ENCODE data around the gene POLE2.
"Not testable (repeated sequence)": the region's sequence is repeated elsewhere in the genome, so short reads cannot be mapped to it uniquely, and the experiment has no call there.

The POLE2 gene, protein sequence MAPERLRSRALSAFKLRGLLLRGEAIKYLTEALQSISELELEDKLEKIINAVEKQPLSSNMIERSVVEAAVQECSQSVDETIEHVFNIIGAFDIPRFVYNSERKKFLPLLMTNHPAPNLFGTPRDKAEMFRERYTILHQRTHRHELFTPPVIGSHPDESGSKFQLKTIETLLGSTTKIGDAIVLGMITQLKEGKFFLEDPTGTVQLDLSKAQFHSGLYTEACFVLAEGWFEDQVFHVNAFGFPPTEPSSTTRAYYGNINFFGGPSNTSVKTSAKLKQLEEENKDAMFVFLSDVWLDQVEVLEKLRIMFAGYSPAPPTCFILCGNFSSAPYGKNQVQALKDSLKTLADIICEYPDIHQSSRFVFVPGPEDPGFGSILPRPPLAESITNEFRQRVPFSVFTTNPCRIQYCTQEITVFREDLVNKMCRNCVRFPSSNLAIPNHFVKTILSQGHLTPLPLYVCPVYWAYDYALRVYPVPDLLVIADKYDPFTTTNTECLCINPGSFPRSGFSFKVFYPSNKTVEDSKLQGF

DNA sequence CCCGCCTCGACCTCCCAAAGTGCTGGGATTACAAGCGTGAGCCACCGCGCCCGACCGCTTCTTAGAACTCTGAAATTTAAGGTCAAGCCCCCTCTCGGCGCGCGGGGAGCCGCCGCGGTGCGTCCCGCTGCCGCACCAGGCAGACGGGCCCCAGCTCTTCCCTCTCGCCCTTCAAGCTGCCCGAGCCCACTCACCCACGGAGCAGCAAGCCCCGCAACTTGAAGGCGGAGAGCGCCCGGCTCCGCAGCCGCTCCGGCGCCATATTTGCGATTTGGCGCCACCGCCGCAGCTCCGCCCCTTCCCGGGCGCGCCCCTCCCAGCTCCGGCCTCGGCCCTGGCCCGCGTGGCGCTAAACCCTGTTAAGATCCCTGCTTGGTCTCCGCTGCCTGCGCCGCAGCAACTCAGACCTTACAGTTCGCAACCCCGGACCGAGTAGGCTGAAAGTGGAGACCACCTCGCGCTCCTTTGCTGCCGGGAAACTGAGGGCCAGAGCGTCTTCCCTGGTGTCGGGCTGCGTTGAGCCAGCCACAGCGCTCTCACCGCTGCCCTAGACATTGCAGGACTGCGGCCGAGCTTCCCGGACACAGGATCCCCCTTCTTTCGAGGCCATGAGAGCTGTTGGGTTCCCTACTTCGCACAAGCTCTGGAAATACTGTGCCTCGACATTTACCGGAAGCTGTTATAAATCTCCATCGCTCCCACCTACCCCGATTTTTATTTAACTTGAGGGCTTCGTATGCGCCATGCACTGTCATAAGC is at the start of gene POLE2:
Gene POLE2 (minus strand): TSS at position 273 of the 759 bp plus-strand sequence. CDS start 11 bp downstream, at position 262.
- FAIRE-seq: no peak

DNA sequence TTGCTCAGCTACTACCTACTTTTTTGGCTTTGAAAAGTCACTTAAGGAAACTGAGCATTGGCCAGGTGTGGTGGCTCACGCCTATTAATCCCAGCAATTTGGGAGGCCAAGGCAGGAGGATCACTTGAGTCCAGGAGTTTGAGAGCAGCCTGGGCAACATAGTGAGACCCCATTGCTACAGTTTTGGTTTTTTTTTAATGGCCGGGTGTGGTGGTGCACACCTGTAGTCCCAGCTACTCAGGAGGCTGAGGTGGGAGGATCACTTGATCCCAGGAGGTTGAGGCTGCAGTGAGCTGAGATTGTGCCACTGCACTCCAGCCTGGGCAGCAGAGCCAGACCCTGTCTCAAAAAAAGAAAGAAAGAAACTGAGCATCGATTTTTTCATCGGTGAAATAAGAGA is 47.7 kb upstream of the POLE2 start:
- FAIRE-seq: not testable (repeated sequence)

DNA sequence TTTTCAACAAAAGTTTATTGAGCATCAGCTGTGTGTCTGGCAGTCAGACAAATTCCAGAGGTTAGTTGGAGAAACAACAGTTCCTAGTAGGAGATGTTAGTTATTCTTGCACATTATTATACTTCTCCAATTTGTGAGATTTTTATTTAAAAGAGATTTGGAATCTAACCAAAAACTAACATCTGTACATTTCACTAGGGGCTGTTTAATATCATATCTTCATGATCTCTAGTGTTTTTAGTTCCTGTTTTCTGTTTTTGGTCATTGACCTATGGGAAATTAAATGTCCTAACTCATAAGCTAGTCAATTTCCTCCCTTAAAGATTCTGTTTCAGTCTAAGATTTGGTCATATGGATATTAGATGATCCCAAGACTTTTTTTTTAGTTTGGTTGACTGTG is 45.8 kb upstream of the POLE2 start:
- FAIRE-seq: no peak

DNA sequence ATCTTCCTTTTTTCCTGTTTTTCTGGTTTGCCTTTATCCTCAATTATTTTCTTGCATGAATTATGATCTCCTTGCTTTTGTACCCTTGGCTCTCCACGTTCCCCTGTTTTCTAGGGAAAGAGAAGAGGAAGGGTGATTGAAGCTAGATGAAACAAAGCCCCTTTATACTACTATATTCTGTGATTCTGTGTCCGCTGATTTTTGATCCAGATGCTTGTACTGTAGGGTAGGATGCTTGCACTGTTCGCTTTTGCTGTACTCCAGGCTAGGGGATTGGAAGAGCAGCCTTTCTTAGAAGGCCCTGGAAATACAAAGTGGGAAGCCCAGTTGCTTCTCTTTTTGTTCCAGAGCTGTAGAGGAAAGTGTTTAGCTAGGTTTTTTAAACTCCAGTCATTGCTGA is 44.9 kb upstream of the POLE2 start:
- FAIRE-seq: no peak

DNA sequence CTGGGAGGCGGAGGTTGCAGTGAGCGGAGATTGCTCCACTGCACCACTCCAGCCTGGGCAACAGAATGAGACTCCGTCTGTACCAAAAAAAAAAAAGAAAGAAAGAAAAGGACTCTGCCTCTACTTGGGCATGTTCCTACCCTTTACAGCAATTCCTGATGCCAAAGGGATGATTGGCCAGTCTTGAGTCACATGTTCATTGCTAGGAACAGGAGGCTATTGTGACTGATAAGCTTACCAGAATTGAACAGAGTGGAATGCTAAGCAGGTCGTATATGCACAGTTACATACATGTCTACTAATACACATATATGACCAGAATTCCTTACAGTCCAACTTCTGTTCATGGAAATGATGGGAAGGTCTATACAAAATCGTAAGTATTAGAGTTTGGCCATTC is 39.2 kb upstream of the POLE2 start:
- no peak for FAIRE-seq

DNA sequence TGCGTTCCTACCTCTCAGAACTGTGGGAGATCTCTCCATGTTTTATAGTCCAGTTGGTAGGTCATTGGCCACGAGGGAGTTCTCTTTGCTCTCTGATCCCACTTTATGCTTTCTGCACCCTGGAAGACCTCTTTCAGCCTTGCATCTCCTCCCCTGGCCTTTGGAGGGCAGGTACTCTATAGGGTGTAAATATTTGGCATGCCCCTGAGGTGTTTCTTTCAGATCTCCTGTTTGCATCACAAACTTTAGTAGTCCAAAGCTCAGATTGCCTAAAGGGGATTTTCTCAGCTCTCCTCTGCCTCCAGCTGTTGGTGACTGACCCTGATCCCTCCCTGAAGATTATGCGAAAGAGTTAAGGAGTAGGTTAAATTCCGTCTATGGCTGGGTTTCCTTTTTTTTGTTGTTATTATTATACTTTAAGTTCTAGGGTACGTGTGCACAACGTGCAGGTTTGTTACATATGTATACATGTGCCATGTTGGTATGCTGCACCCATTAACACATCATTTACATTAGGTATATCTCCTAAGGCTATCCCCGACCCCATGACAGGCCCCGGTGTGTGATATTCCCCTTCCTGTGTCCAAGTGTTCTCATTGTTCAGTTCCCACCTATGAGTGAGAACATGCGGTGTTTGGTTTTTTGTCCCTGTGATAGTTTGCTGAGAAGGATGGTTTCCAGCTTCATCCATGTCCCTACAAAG is 33.9 kb upstream of the POLE2 start:
- FAIRE-seq: not testable (repeated sequence)

DNA sequence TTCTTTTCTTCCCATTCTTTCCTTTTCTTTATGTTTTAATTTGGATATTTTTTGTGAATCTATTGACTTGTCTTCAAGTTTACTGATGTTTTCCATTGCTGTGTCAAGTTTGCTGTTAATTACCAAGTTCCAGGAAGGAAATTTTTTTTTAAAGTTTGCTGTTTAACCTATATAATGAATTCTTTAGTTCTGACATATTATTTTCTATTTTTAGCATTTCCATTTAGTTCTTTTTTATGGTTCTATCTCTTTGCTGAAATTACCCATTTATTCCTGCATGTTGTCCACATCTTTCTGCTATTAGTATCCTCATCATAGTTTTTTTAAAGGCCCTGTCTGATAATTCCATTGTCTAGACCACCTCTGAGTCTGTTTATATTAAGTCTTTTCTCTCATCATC is 32.7 kb upstream of the POLE2 start:
- FAIRE-seq: no peak

DNA sequence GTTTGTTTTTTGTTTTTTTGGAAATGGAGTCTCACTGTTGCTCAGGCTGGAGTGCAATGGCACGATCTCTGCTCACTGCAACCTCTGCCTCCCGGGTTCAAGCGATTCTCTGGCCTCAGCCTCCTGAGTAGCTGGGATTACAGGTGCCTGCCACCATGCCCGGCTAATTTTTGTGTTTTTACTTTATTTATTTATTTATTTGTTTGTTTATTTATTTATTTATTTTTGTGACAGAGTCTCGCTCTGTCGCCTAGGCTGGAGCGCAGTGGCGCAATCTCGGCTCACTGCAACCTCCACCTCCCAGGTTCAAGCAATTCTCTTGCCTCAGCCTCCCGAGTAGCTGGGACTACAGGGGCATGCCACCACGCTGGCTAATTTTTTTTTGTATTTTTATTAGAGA is 23.0 kb upstream of the POLE2 start:
- FAIRE-seq: not testable (repeated sequence)

DNA sequence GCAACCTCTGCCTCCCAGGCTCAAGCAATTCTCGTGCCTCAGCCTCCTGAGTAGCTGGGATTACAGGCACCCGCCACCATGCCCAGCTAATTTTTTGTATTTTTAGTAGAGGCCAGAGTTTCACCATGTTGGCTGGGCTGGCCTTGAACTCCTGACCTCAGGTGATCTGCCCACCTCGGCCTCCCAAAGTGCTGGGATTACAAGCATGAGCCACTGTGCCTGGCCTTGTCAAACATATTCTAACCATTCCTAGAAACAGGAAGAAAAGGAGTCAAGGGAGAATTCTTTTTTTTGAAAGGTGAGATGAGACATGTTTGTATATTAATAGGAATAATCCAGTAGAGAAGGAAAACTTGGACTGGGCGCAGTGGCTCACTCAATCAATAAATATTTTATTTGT is 16.5 kb upstream of the POLE2 start:
- not testable (repeated sequence) for FAIRE-seq

DNA sequence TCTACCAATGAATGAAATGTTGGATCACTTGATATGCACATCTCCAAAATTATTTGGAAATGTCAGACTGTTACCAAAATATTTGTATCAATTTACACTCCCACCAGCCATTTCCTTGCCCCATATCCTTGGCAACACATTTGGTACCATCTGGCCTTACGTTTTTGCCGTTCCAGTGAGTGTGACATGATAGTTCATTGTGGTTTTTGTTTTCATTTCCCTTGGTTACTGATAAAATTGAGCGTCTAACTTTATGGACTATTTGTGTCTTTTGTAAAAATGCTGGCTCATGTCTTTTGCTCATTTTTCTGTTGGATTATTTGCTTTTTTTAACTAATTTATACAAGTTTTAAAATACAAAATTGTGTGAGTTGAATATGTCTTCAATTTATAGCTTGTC is 16.0 kb upstream of the POLE2 start:
- FAIRE-seq: no peak

DNA sequence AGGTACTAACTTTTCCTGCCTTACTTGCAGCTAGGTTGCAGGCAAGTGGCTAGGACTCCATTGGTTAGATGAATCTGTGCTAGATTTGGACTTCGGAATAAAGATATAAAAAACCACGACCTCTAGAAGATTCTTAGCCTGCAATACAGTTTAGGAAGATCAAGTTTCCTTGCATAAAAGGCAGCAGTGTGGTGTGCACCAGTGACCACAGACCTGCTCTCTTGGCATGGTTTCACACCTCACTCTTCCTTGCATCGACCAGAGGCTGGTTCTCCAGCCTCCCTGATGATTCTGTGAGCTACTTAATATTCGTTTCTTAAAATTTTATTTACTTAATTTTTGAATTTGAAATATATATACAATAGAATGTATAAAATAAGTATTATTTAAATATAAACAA is 14.7 kb upstream of the POLE2 start:
- FAIRE-seq: no peak

DNA sequence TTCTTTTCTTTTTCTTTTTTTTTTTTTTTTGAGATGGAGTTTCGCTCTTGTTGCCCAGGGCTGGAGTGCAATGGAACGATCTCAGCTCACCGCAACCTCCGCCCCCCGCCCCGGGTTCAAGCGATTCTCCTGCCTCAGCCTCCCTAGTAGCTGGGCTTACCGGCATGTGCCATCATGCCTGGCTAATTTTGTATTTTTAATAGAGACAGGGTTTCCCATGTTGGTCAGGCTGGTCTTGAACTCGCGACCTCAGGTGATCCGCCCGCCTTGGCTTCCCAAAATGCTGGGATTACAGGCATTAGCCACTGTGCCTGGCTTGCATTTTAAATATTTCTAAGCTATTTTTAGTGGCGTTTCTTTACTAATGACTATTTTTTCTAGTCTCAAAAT is 5.7 kb upstream of the POLE2 start:
- not testable (repeated sequence) for FAIRE-seq

DNA sequence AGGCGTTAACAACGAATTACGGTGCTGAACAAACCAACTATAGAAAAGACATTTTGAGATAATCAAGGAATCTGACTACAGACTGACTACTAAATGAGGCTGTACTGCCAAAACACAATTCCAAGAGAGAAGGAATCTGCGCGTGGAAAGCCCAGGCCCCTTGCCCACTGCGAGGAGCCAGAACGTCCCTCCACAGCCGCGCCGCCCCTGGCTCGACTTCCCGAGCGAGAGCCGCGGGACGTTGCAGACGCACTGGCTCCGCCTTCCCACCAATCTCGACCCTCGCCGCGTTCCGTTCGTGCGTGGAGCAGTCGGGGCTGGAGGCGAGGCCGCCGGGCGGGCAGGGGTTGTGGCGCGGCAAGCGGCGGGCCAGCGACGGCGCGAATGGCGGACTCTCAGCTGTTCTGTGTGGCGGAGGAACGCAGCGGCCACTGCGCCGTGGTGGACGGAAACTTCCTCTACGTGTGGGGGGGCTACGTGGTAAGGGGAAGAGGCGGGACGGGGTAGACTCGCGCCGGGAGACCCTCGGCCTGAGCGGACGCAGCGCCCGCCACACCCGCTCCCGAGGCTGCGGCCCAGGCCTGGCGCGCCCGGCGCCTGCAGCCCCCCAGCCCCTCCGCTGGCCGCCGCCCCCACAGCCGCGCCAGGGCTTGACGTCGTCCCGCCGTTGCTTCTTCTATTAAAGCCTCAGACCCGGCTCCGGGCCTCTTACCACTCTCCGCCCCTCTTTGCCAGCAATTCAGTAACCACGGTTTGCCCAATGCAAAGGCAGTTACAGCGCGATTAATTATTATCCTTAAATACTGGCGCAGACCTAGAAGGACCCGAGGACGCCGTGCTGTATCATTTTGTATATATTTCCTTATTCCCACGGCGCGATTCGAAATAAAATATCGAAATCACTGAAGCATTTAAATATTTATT is 5.1 kb upstream of the POLE2 start, which contains the start of gene KLHDC1:
Gene KLHDC1 (plus strand): TSS at position 310 of the 924 bp plus-strand sequence. CDS start 75 bp downstream, at position 385.
- FAIRE-seq: no peak

DNA sequence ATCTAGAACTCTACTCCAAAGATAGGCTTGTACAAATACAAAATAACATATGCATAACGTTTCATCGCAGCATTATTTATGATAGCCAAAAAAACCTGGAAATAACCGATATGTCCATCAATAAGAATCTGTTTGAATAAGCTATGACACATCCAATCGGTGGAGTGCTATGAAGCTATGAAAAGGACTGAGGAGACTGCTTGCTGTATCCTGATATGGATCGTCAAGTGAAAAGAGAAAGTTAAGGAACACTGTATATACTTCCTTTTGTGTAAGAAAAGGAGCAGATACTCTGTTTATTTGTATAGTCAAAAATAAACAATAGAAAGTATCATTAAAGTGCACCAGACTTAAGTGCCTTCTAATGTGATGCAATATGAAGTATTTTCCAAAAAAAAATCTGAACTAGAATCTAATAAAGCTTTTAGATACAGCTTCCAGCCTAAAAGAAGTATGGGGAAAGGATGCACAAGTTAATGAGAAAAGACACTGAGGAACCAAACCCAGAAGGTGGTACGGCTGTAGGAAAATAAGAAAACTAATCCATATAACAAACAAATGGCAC is 4.3 kb upstream of the POLE2 start:
- no peak for FAIRE-seq

DNA sequence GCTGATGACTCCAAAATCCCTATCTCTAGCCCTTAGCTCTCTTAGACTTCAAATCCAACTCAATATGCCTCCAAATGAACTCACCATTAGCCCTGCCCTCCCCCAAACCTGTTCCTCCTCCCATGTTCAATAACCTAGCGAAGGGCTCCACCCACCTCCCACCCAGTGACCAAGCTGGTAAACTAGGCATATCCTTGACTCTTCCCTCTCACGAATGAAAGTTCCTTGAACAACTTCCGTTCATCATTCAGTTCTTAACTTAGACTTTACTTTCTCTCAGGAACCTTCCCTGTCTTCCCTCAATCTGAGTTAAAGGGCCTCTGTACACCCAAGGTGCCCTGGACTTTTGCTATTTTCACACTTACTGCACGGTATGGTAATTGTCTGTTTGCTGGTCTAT is 3.0 kb upstream of the POLE2 start:
- FAIRE-seq: no peak

DNA sequence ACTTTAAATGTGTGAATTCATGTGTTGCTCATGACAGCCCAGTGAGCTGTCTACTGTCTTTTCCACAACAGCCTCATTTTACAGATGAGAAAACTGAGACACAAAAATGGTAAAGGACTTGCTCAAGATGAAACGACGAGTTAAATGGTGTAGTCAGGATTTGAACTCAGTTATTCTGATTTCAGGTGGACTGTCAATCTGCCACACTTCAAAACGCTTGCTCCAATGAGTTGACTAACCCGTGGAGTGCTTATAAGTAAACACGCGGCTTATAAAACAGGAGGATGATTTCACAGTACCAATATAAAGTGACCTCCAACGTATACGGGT is 652 bp upstream of the POLE2 start:
- no peak for FAIRE-seq

DNA sequence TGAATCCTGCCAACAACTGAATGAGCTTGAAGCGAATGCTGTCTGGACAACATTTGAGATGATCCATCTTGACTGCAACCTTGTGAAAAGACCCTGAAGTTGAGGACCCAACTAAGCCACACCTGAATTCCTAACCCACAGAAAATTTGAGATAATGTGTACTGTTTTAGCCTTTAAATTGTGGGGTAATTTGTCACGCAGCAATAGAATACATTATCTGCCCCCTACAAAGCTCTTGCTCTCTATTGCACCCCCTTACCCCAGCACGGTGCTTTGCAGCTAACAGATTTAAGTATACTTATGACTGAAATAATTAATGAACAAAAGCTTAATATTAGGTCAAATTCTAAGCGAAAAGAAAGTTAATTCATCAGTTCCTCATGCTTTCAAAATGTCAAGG is 1.6 kb downstream of the POLE2 start:
- no peak for FAIRE-seq

DNA sequence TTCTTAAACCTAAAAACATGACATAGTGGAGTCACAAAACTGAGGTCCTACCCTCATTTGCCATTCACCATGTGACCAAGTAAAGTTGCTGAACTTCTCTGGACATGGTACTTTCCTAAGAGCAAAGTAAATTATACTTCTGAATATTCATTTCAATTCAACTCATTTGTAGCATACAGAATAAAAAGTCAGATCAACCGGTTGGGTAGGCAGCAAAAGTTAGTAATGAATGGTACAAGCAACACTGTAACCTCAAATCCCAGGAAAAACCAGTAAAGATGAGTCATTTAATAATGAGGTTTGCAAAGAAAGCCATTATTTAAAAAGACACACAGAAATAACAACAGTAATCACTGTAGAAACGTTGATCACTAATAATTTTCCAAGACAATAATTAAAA is 8.7 kb downstream of the POLE2 start:
- no peak for FAIRE-seq

DNA sequence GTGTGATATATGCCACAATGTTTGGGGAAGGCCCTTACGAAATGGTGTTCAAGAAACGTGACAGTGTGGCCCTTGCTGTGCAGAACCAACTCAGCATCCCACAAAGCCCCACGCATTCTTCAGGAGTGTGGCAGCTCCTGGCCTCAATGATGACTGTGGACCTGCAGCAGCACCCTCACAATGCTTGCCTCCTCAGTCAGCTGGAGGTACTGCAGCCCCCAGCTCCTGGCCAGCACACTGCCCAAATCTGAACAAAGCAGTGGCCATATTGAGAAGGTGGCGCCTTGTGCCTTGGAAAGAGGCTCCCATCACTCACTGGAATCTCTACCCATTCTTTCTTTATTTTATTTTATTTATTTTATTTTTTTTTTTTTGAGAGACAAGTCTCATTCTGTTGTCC is 10.4 kb downstream of the POLE2 start:
- FAIRE-seq: no peak

DNA sequence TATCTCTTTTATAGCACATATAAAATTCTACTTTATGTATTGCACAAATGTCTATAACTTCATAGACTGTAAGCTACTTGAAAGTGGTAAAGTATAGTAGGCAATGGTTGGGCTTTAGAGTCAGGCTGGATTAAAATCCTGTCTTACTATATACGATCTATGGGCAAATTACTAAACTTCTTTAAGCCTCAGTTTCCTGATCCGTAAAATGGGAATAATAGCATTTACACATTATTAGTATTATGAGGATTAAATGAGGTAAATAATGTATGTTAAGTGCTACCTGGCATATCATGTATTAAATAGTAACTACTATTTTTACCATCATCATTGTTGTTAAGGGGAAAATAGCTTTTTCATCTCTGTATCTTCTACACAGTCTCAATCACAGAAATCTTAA is 14.4 kb downstream of the POLE2 start:
- FAIRE-seq: no peak

DNA sequence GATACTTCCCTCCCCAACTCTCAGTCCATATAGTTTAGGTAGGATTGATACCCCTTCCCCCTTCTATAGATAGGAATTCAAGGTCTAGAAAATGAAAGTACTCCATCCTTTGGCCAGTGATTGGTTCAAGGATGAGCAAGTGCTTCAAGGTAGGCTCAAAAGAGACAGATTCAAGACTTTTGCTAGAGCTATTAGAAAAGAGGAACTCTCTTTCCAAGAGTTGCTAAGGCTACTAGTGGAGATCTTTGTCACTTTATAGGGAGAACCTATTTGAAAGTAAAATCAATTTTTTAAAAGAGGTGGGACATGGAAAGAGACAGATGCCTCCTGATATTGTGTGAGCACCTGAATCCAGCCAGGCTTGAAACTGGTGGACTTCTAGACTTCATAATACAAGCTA is 17.5 kb downstream of the POLE2 start:
- FAIRE-seq: no peak

Data from A204.1 (cell line).